ENCODE data around the gene GRAMD1C.
"Not testable (repeated sequence)": the region's sequence is repeated elsewhere in the genome, so short reads cannot be mapped to it uniquely, and the experiment has no call there.

Gene GRAMD1C

DNA sequence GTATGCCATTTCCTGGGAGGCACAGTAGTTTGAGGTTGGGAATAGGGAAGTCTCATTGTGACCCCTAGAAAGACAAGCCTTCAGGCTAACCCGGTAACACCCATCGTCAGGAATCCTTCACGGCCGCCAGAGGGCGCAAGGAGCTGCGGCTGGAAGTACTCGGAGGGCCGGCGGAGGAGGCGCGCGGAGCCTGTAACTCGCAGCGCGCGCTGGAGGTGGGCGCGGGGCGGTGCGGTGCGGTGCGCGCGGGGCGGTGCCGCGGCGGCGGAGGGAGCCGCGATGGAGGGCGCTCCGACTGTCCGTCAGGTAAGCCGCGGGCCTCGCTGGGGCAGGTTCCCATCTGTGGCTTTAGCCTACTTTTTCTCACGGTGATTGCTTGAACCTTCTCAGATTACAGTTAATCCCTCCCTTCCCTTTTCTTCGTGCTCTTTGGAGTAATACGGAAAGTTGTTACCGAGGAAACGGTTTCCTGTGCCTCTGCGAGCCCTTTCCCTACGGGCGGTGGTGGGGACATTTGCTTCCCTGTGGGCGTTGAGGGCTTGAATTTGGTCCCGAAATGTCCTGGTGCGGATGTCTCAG lies at the start of gene GRAMD1C:
Gene GRAMD1C (plus strand): TSS at position 158 of the 579 bp plus-strand sequence. CDS start 122 bp downstream, at position 280.
- DNase-seq (ENCODE audit: low read depth in 2 of 2) = peak; percentile 61 to 65

GRCh38 chr3:113791381-113791780 lies 47.2 kb upstream of the GRAMD1C start:
- DNase-seq (ENCODE audit: low read depth in 2 of 2) = no peak

GRCh38 chr3:113794526-113794925 lies 44.1 kb upstream of the GRAMD1C start:
- DNase-seq (ENCODE audit: low read depth in 2 of 2) = no peak

DNA sequence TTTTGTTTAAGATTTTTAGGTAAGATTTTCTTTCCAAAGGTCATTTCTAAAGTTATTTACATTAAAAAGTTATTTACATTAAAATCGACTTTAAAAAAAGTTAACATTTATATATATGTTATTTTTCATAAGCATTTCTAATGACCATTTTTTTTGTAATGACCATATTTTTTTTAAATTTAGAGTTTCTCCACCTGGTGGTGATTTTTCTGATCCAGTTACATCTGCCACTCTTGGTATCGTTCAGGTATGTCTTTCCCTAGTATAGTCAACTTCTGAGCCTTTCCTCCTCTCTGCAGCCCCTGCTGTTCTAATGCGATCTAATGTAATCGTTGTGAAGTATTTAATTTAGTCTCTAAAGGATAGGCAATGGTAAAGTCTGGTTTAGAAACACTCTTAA lies 42.9 kb upstream of the GRAMD1C start:
- no peak for DNase-seq (ENCODE audit: low read depth in 2 of 2)

DNA sequence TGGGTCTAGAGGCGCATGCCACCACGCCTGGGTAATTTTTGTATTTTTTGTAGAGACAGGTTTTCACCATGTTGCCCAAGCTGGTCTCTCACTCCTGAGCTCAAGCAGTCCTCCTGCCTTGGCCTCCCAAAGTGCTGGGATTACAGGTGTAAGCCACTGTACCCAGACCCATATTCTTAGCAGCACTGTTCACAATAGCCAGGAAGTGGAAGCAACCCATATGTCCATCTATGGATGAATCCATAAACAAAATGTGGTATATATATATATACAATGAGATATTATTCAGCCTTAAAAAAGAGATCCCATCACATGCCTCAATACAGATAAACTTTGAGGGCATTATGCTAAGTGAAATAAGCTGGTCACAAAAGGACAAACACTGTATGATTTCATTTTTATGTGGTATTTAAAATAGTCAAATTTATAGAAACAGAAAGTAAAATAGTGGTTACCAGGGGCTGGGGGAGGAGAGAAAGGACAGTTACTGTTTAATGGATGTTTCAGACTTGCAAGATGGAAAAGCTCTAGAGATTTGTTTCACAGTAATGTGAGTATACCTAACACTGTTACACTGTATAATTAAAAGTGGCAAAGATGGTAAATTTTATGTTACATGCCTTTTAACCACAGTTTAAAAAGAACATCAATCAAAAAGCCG lies 35.7 kb upstream of the GRAMD1C start:
- DNase-seq (ENCODE audit: low read depth in 2 of 2) = no peak

- DNase-seq (ENCODE audit: low read depth in 2 of 2) = no peak
Measured at GRCh38 chr3:113804661-113805060, 33.9 kb upstream of the GRAMD1C start.

DNA sequence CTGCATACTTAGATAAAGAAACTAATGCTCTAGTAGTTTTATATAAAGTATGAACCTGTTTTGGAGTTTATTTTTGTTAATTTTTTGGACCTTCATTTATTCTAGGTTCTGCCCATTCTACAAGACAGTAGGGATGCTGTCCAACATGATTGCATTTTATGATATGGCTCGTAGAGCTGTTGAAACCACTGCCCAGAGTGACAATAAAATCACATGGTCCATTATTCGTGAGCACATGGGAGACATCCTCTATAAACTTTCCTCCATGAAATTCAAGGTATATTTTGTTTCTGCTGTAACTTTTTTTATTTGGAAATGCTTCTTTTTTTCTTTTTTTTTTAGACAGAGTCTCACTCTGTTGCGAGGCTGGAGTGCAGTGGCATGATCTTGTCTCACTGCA lies 33.3 kb upstream of the GRAMD1C start:
- no peak for DNase-seq (ENCODE audit: low read depth in 2 of 2)

GRCh38 chr3:113812854-113813253 lies 25.7 kb upstream of the GRAMD1C start:
- no peak for DNase-seq (ENCODE audit: low read depth in 2 of 2)

DNA sequence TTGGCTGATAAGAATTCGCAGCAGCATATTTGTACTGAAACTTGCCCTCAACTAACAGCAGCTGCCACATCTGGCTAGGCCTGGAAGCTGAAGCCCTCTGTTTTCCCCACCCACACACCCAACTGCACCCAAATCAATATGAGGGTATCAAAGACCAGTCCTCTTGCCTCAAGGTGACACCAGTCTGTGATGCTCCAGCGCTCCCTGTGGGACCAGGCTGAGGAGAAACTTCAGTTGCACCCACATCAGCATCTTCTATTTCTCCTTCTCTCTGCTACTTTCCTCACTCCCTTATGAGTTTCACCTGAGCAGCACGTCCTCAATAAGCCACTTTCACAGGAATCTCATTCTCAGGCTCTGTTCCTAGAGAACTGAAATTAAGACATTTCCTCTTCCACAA lies 18.7 kb upstream of the GRAMD1C start:
- no peak for DNase-seq (ENCODE audit: low read depth in 2 of 2)

DNA sequence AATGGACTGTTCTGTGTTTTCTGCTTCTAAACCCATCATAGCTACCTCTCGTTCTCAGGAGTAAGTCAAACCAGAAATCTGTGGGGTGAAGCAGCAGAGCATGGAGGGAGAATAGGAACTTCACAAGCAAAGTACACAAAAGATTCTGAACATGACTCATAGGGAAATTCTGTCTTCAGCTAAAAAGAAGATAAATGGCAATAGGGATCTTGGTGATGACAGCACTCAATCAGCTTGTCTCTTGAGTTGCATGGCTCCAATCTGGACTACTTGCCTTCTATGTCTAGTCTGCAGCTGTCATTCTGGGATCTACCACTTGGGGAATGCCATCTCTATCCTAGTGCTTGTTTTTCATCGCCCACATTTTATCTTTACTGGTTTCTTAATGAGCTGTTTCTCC lies 13.5 kb upstream of the GRAMD1C start:
- no peak for DNase-seq (ENCODE audit: low read depth in 2 of 2)

- DNase-seq (ENCODE audit: low read depth in 2 of 2) = no peak
Measured at GRCh38 chr3:113828600-113828999, 10.0 kb upstream of the GRAMD1C start.

DNA sequence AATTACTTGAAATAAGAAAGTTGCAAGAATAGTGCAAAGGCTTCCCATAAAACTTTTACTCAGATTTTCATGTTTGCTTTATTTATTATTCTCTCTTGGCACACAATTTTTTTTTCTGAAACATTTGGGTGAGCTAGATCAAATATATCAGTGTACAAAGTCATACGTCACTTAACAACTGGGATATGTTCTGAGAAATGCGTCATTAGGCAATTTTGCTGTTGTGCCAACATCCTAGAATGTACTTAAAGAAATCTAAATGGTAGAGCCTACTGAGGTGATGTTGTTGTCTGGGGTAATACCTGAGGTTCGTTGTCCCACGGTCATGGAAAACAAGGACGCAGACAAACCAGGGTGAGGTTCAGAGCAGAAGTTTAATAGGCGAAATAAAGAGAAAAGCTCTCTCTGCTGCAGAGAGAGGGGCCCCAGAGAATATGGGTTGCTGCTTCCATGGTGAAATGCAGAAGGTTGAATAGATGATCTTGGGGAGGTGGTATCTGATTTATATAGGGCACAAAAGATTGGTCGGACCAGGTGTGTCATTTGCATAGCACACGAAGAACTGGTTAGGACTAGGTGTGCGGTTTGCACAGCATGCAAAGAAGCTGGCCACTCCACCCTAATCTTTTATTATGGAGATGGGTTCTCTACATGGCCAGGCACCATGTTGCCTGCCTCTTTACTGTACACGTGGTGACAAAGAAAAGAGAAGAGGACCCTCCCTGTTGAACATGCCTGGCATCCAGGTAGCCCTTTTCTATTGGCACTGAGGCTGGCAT lies 8.8 kb upstream of the GRAMD1C start:
- no peak for DNase-seq (ENCODE audit: low read depth in 2 of 2)

- DNase-seq (ENCODE audit: low read depth in 2 of 2) = no peak
Measured at GRCh38 chr3:113831103-113831355, 7.6 kb upstream of the GRAMD1C start.

DNA sequence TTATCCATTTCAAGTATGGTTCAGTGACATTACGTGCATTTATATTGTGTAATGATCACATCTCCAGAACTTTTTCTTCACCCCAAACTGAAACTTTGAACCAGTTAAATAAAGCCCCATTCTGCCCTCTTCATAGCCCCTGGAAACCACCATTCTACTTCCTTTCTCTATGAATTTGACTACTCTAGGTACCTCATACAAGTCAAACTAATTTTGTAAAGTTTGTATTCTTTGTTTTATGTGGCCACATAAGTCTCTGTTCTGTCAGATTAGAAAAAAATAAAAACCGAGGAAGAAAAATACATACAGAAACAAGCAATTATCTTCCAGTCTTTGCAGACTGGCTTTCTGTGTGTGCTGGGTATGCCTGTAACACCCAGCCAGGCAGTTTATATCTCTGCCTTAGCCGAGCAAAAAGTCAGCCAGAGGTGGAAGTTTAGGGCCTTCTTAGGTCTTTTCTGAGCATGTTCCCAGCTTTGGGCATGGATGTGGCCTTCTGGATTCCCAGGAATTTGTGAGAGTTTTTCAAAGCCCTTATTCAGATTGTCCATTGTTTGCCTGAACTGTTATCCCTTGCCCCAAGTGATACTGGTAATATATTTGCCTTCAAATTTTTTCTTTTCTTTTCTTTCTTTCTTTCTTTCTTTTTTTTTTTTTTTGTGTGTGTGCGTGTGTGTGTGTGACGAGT lies 6.0 kb upstream of the GRAMD1C start:
- DNase-seq (ENCODE audit: low read depth in 2 of 2) = no peak

- no peak for DNase-seq (ENCODE audit: low read depth in 2 of 2)
Measured at GRCh38 chr3:113834983-113835382, 3.6 kb upstream of the GRAMD1C start.

- DNase-seq (ENCODE audit: low read depth in 2 of 2) = no peak
Measured at GRCh38 chr3:113839551-113839950, 963 bp downstream of the GRAMD1C start.

DNA sequence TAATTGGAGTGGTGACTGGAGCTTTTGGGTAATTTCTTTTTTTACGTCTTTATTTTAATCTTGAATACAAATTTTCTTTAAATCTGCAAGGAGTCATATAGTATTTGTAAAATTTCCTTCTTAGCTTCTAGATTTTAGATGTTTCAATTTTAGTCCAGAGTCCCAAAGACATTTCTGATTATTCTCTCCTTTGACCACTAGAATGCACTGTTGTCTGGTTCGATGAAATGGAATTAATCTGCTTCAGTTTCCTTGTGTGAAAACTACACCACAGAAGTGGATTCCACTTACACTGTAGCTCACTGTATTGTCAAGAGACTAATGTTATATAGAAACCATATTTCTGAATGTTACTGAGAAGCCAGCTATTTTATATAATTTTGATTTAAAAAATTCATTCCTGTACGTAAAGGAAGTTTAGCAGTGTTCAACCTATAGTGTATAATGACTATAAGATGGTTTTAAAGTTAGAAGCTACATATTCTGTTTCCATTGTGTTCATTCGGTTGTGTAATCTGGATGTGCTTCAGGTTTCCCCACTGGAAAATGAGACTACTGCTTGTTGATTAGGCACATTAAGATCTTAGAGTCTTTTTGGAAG lies 6.1 kb downstream of the GRAMD1C start:
- no peak for DNase-seq (ENCODE audit: low read depth in 2 of 2)

DNA sequence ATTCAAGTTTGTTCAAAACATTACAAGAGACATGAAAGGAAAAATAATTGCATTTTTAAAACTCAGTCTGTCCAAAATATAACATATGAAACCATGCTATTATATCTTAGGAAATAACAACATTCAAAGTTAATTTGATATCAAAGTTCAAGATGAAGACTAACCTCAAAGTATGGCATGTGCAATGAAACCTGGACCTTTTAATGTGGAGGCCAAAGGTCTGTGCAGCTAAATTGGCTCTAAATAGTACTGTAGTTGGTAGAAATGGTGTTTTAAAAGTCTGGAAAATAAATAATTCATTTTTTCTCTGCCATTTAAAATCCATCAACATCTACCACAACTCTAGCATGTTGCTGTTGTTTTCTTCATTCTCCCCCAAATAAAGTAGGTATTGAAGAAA lies 8.7 kb downstream of the GRAMD1C start:
- no peak for DNase-seq (ENCODE audit: low read depth in 2 of 2)

DNA sequence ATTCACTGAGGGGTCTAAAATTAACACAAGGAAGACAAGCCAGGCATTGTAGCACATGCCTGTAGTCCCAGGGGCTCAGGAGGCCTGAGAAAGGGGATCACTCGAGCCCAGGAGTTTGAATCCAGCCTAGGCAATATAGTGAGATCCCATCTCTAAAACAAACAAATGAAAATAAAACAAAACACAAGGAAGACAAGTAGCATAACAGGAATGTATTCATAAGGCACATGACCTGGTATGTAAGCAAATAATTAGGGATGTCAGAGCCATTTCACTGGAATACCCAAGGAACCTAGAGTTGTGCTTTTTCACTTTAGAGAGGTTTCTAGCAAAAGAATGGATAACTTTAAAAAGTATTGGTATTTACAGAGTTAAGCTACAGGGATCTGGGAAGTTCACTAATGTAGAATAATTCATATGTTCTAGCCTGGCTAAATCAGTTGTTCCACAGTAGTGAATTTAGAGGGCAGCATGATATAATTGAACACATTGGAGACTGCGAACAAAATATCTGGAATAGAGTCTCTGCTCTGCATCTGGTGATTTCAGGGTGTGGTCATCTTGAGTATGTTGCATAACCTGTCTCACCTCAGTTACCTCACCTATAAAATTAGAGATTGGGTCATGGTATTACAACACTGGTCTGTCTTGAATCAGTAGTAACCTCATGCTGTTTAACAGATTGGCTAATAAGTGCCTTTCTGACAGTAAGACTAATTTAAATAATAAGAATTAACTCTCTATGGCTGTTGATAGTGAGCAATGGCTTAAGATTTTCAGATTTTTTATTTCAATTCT lies 9.3 kb downstream of the GRAMD1C start:
- no peak for DNase-seq (ENCODE audit: low read depth in 2 of 2)

GRCh38 chr3:113849071-113849470 lies 10.5 kb downstream of the GRAMD1C start:
- DNase-seq (ENCODE audit: low read depth in 2 of 2) = not testable (repeated sequence)

DNA sequence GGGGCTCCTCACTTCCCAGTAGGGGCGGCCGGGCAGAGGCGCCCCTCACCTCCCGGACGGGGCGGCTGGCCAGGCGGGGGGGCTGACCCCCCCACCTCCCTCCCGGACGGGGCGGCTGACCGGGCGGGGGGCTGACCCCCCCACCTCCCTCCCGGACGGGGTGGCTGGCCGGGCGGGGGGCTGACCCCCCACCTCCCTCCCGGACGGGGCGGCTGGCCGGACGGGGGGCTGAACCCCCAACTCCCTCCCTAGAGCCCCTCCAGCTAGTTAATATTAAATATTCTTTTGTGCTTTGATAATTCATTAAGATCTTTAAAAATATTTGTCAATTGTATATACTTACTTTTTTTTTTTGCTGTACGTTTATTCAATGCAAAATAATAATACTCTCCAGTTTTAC lies 11.3 kb downstream of the GRAMD1C start:
- not testable (repeated sequence) for DNase-seq (ENCODE audit: low read depth in 2 of 2)
